Kidney (tissue), 14 donors: ENCODE data around the gene FRMD1. TPM values are rescaled to one million over a fixed set of nuclear protein-coding genes. Genes with fewer than 3 reads are reported as not detected.

ENCODE experiments used
- DNase-seq, 5 donors: peaks; one replicate each; pipeline ENCODE4 v3.0.0-alpha.2; 2013 to 2020
- FAIRE-seq: peaks from 2 replicates; lab custom pipeline; 2012; peaks lifted over from hg19 to GRCh38; lab: Jason Lieb, UNC
- H3K27ac ChIP-seq, 2 donors: one replicate each; pipeline ENCODE4 v1.7.0; 2013; ENCODE audit warnings: low read depth in 2 of 2, low read length in 2 of 2, inconsistent platforms in 1 of 2
- H3K27me3 ChIP-seq: one replicate; pipeline ENCODE4 v1.7.1; 2013; ENCODE audit warnings: low read length, inconsistent platforms; ENCODE audit not compliant: control insufficient read depth, insufficient read depth
- H3K36me3 ChIP-seq, 3 donors: one replicate each; pipeline versions ENCODE4 v1.7.0 to v1.7.1; 2013; ENCODE audit warnings: low read length in 3 of 3, control low read depth in 1 of 3, inconsistent platforms in 1 of 3; ENCODE audit not compliant: insufficient read depth in 3 of 3, control insufficient read depth in 2 of 3
- H3K4me1 ChIP-seq, 3 donors: one replicate each; pipeline versions ENCODE4 v1.7.0 to v1.7.1; 2013; ENCODE audit warnings: low read length in 3 of 3, inconsistent platforms in 1 of 3, low read depth in 1 of 3; ENCODE audit not compliant: control insufficient read depth in 2 of 3, insufficient read depth in 2 of 3
- H3K4me3 ChIP-seq, 3 donors: one replicate each; pipeline versions ENCODE4 v1.7.0 to v1.8.1; 2013; ENCODE audit warnings: low read length in 3 of 3, control low read depth in 1 of 3, inconsistent platforms in 1 of 3
- H3K9ac ChIP-seq, 3 donors: one replicate each; pipeline versions ENCODE4 v1.7.0 to v1.7.1; 2013; ENCODE audit warnings: low read length in 3 of 3, control low read depth in 1 of 3, inconsistent platforms in 1 of 3
- H3K9me3 ChIP-seq, 3 donors: one replicate each; pipeline versions ENCODE4 v1.7.0 to v1.7.1; 2013; ENCODE audit warnings: low read length in 3 of 3, control low read depth in 1 of 3, inconsistent platforms in 1 of 3; ENCODE audit not compliant: control insufficient read depth in 2 of 3, insufficient read depth in 1 of 3
- intact Hi-C: fragments of 100-400 bp; cut with DNase I; formaldehyde crosslinking; loops from one replicate; pipeline ENCODE4 v1.11.1; 2022
- polyA plus RNA-seq: library from polyadenylated mRNA; stranded (reverse); fragments of 350-450 nt; fragmentation: Illumina TruSeq; extraction: RNeasy Lipid Tissue Mini Kit (QIAGEN cat#74804); gene quantifications from one replicate; pipeline ENCODE4 v1.2.3, GENCODE V29; 2014; ENCODE audit warnings: low read depth, low replicate concordance; ENCODE audit not compliant: insufficient read depth
- total RNA-seq: library from RNA; stranded (reverse); fragmentation: NEBNext Ultra II Directional; extraction: Animal tissue kit (Norgen Biotek cat#: 25700); gene quantifications from one replicate; pipeline ENCODE4 v1.2.1, GENCODE V29; 2021
- TF ChIP-seq, protein P1 (sequence below): IDR thresholded peaks from 3 replicates; pipeline ENCODE4 v1.5.1; 2012; ENCODE audit warnings: mild to moderate bottlenecking, moderate library complexity, borderline replicate concordance; ENCODE audit not compliant: insufficient read depth; ENCODE audit errors: extremely low read depth
- donor health status: control.
- donor health status: control.
- donor health status: control.
- donor health status: control.
- donor health status: control.
- donor health status: DM: yes; HTN: yes; CAD: no.
- donor health status: Normal renal cell carcinoma (clear cell type).

FRMD1 gene
- total and polyA plus RNA-seq, 2 donors from 2014 or later, result 1.1 to 7.5 TPM

DNA sequence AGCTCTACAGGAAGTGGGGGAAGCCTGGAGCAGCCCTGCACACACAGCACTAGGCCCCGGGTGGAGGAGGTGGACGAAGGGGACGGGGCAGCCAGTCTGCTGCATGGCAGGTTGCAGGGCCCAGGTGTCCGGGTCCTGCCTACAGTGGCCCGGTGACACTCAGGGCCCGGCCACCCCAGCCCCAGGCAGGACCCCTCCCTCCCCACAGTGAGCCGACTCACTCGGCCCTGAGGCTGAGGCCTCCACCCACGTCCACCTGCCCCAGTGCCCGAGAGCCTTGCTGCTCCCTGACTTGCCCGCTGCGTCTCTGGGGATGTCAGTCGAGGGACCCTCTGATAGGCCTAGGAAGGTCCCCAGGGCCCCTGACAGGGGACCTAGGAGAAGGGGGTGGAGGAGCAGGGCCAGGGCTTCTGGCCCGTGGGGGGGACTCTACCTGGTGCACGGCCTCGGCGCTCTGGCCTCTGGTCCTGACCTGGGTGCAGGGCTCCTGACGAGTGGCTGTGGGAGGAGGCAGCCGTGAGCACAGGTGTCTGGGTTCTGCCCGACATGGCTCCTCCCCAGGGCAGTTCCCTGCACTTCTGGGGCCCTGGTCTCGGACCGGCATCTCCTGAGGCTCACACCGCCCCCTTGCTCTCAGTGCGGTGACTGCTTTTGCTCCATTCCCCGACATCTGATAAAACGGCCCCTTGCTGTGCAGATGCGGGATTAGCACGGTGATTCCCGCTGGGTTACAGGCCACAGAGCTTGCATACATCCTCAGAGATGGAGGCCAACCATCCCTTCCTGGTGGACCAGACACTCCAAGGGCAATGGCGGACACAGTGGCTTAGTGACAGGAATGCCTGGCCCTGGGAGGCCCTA lies 20.1 kb downstream of the FRMD1 start:
- no peaks in the 10 kb centered on the region for H3K9me3 ChIP-seq
- no peak overlapping the region for H3K9ac ChIP-seq
- intact Hi-C loops, result no loop called here
- DNase-seq (no peak), FAIRE-seq (no peak)
- TF ChIP-seq, protein P1, sequence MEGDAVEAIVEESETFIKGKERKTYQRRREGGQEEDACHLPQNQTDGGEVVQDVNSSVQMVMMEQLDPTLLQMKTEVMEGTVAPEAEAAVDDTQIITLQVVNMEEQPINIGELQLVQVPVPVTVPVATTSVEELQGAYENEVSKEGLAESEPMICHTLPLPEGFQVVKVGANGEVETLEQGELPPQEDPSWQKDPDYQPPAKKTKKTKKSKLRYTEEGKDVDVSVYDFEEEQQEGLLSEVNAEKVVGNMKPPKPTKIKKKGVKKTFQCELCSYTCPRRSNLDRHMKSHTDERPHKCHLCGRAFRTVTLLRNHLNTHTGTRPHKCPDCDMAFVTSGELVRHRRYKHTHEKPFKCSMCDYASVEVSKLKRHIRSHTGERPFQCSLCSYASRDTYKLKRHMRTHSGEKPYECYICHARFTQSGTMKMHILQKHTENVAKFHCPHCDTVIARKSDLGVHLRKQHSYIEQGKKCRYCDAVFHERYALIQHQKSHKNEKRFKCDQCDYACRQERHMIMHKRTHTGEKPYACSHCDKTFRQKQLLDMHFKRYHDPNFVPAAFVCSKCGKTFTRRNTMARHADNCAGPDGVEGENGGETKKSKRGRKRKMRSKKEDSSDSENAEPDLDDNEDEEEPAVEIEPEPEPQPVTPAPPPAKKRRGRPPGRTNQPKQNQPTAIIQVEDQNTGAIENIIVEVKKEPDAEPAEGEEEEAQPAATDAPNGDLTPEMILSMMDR, result no peak
- no peak overlapping the region for H3K4me3 ChIP-seq
- H3K36me3 ChIP-seq, result no peaks in the 10 kb centered on the region
- H3K27ac ChIP-seq, result no peak overlapping the region
- no peaks in the 10 kb centered on the region for H3K27me3 ChIP-seq
- H3K4me1 ChIP-seq, result peaks cover 0 to 12% (median 0%) of the 10 kb centered on the region in 3 donors

DNA sequence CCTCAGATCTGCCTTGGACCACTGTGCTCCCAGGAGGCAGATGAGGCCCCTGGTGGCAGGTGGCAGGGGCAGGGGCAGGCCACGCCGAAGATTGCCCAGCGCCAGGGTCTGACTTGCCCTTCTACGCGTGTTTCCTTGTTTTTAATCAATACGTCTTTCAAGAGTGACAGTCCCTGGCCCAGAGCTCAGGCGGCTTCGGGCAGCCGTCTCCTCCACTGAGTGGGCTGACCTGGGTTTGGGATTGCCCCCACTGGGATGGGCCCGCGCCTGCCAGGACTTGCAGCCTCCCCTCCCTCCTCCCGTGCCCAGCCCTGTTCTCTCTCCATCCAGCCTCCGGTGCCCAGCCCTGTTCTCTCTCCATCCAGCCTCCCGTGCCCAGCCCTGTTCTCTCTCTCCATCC lies 21.2 kb downstream of the FRMD1 start:
- H3K4me1 ChIP-seq, result peaks cover 0 to 12% (median 0%) of the 10 kb centered on the region in 3 donors
- FAIRE-seq (no peak), DNase-seq (no peak)
- H3K36me3 ChIP-seq, result no peaks in the 10 kb centered on the region
- H3K9me3 ChIP-seq, result no peaks in the 10 kb centered on the region
- H3K9ac ChIP-seq, result no peak overlapping the region
- H3K27ac ChIP-seq, result no peak overlapping the region
- intact Hi-C loops, result no loop called here
- H3K4me3 ChIP-seq, result no peak overlapping the region
- TF ChIP-seq, protein P1, result no peak
- H3K27me3 ChIP-seq, result no peaks in the 10 kb centered on the region

DNA sequence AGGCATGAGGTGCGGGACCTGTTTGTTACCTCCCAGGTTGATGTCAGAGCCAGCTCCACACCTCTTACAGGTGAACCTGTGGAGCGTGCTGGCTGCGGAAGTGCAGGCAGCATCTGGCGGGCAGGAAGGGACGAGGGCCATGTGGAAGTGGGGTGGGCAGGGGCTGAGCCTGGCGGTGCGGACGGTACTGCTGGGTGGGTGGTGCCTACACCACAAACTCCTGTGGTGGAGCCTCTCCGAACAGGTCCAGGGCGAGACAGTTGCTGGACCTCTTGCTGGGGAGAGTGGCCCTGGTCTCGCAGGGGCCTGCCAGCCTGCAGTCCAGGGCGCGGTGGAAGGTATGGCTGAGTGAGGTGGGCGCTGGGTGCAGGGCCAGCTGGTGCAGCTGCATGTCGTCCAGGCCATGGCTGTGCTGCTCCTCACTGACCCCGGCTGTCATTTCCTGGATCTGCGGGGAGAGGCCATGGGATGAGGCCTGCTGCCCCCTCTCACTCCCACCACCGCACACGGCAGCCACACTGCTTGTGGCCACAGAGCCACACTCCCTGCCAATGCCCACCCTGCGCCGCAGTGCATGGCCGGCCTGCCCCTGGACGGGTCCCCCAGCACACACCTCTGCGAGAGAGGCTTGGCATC lies 22.0 kb downstream of the FRMD1 start:
- Histone ChIP-seq H3K9me3 (no peaks in the 10 kb centered on the region), H3K4me3 (no peak overlapping the region), H3K27ac (no peak overlapping the region), H3K36me3 (no peaks in the 10 kb centered on the region), H3K9ac (no peak overlapping the region), H3K27me3 (no peaks in the 10 kb centered on the region), H3K4me1 (peaks cover 0 to 12% (median 0%) of the 10 kb centered on the region in 3 donors)
- TF ChIP-seq, protein P1, result no peak
- intact Hi-C loops, result no loop called here
- DNase-seq, result no peak
- no peak for FAIRE-seq
